ENCODE data around the gene TSC22D1. TPM values are rescaled to one million over a fixed set of nuclear protein-coding genes. Genes with fewer than 3 reads are reported as not detected.

Gene TSC22D1
- total RNA-seq, 1 donor: 94.5 TPM

- DNase-seq (ENCODE audit: low read depth): no peak
- H3K4me3 ChIP-seq (ENCODE audit: low read depth, low read length): no peak overlapping the region
- TF ChIP-seq CTCF (IDR thresholded peaks at IDR 0.05; ENCODE audit: insufficient read depth, low read length): no peak
Observed at GRCh38 chr13:44497801-44498200, 78.3 kb downstream of the TSC22D1 start.

GRCh38 chr13:44493213-44493812 is 82.8 kb downstream of the TSC22D1 start:
- DNase-seq (ENCODE audit: low read depth): no peak
- TF ChIP-seq CTCF (IDR thresholded peaks at IDR 0.05; ENCODE audit: insufficient read depth, low read length): no peak
- H3K4me3 ChIP-seq (ENCODE audit: low read depth, low read length): no peak overlapping the region

GRCh38 chr13:44489751-44490150 is 86.4 kb downstream of the TSC22D1 start:
- H3K4me3 ChIP-seq (ENCODE audit: low read depth, low read length): no peak overlapping the region
- no peak for TF ChIP-seq CTCF (IDR thresholded peaks at IDR 0.05; ENCODE audit: insufficient read depth, low read length)
- no peak for DNase-seq (ENCODE audit: low read depth)

- no peak overlapping the region for H3K4me3 ChIP-seq (ENCODE audit: low read depth, low read length)
- no peak for TF ChIP-seq CTCF (IDR thresholded peaks at IDR 0.05; ENCODE audit: insufficient read depth, low read length)
- no peak for DNase-seq (ENCODE audit: low read depth)
Observed at GRCh38 chr13:44487989-44488388, 88.1 kb downstream of the TSC22D1 start.

GRCh38 chr13:44484562-44485138 is 91.5 kb downstream of the TSC22D1 start:
- no peak overlapping the region for H3K4me3 ChIP-seq (ENCODE audit: low read depth, low read length)
- DNase-seq (ENCODE audit: low read depth): no peak
- TF ChIP-seq CTCF (IDR thresholded peaks at IDR 0.05; ENCODE audit: insufficient read depth, low read length): no peak

GRCh38 chr13:44474122-44474910 is 101.8 kb downstream of the TSC22D1 start:
- no peak for TF ChIP-seq CTCF (IDR thresholded peaks at IDR 0.05; ENCODE audit: insufficient read depth, low read length)
- peak; percentile 37 for DNase-seq (ENCODE audit: low read depth)
- H3K4me3 ChIP-seq (ENCODE audit: low read depth, low read length): no peak overlapping the region
